Natural killer cell (primary cell): ENCODE measurements around the gene TMEM125. TPM values are rescaled to one million over a fixed set of nuclear protein-coding genes. Genes with fewer than 3 reads are reported as not detected.

Experiments
- ATAC-seq, 3 donors: fragments of 150-1000 bp in 2 of 3; fragments of 200-7000 bp in 1 of 3; cut with Tn5 transposase; 1 replicate in 1 of 3; 2 replicates in 2 of 3; pipeline ENCODE4 v1.10.0; 2021; ENCODE audit warnings: mild to moderate bottlenecking in 2 of 3, moderate library complexity in 2 of 3
- DNase-seq, 2 donors: peaks; one replicate each; pipeline versions ENCODE4 v3.0.0 to v3.0.0-alpha.2; 2013 to 2021; ENCODE audit warnings: mixed read lengths in 1 of 2
- H3K27ac ChIP-seq: one replicate; pipeline ENCODE4 v1.5.1; 2013; ENCODE audit warnings: mild to moderate bottlenecking, low read length
- H3K27me3 ChIP-seq: one replicate; pipeline ENCODE4 v1.6.1; 2013; ENCODE audit warnings: low read length; ENCODE audit not compliant: control insufficient read depth, insufficient read depth
- H3K36me3 ChIP-seq: one replicate; pipeline ENCODE4 v1.6.1; 2013; ENCODE audit warnings: low read length; ENCODE audit not compliant: control insufficient read depth, insufficient read depth
- H3K4me1 ChIP-seq: one replicate; pipeline ENCODE4 v1.6.1; 2013; ENCODE audit warnings: low read length; ENCODE audit not compliant: control insufficient read depth, insufficient read depth
- H3K4me3 ChIP-seq: one replicate; pipeline ENCODE4 v1.5.1; 2013; ENCODE audit warnings: low read length
- H3K9me3 ChIP-seq: one replicate; pipeline ENCODE4 v1.6.1; 2013; ENCODE audit warnings: low read length; ENCODE audit not compliant: control insufficient read depth, insufficient read depth
- H3K27ac Mint-ChIP-seq, 2 donors: one replicate each; pipeline ENCODE4 v1.8.0; 2022; ENCODE audit warnings: mild to moderate bottlenecking in 2 of 2, mixed read lengths in 2 of 2, moderate library complexity in 1 of 2
- H3K27me3 Mint-ChIP-seq, 2 donors: one replicate each; pipeline ENCODE4 v1.8.0; 2022; ENCODE audit warnings: low read depth in 2 of 2, mixed read lengths in 2 of 2
- H3K36me3 Mint-ChIP-seq: one replicate; pipeline ENCODE4 v1.8.0; 2022; ENCODE audit warnings: mixed read lengths
- H3K4me1 Mint-ChIP-seq, 2 donors: one replicate each; pipeline ENCODE4 v1.8.0; 2022; ENCODE audit warnings: mixed read lengths in 2 of 2
- H3K4me3 Mint-ChIP-seq: one replicate; pipeline ENCODE4 v1.8.0; 2022; ENCODE audit warnings: mild to moderate bottlenecking, moderate library complexity, mixed read lengths
- H3K9me3 Mint-ChIP-seq, 2 donors: one replicate each; pipeline ENCODE4 v1.8.0; 2022; ENCODE audit warnings: mixed read lengths in 2 of 2
- CTCF ChIP-seq: fragments of 200-600 bp; IDR thresholded peaks from one replicate; pipeline ENCODE4 v1.8.0; 2022; ENCODE audit warnings: antibody characterized with exemption
- WGBS: methylation state at CpG from one replicate; pipeline ENCODE4 v1.1.7; 2013; ENCODE audit warnings: missing lambda C conversion rate; ENCODE audit not compliant: insufficient coverage; 5-methylcytosine and 5-hydroxymethylcytosine counted together
- intact Hi-C: fragments of 100-400 bp; cut with micrococcal nuclease; formaldehyde crosslinking; loops from one replicate; pipeline ENCODE4 v1.14.2; 2022
- total RNA-seq, 4 donors: library from RNA; stranded (reverse); fragments of 120-200 nt in 1 of 4; gene quantifications; one replicate each; pipeline versions ENCODE4 v1.2.3 to v1.2.4, GENCODE V29; 2013 to 2022

The TMEM125 gene
- total RNA-seq, 3 donors from 2014 or later (not counting 1 experiment from before 2014, with no cell fraction given), result not detected

GRCh38 chr1:43305926-43306687 is 36.3 kb downstream of the TMEM125 start:
- Histone ChIP-seq H3K9me3 (no peaks in the 10 kb centered on the region), H3K4me1 (no peaks in the 10 kb centered on the region), H3K36me3 (peaks cover 2% of the 10 kb centered on the region), H3K27me3 (no peaks in the 10 kb centered on the region), H3K27ac (no peak overlapping the region), H3K4me3 (no peak overlapping the region)
- WGBS, result 76% methylated on average over 6 of the region's 6 CpGs
- H3K4me1 Mint-ChIP-seq, result peaks cover 2 to 9% of the 10 kb centered on the region in 2 donors
- DNase-seq (no peak), ATAC-seq (no peak)
- H3K27ac Mint-ChIP-seq, result no peak overlapping the region
- H3K36me3 Mint-ChIP-seq, result no peaks in the 10 kb centered on the region
- no peaks in the 10 kb centered on the region for H3K27me3 Mint-ChIP-seq
- no peaks in the 10 kb centered on the region for H3K9me3 Mint-ChIP-seq
- H3K4me3 Mint-ChIP-seq, result no peak overlapping the region
- intact Hi-C loops, result no loop called here
- TF ChIP-seq CTCF, result no peak

- H3K27ac ChIP-seq, result no peak overlapping the region
- WGBS, result 90% methylated on average over 17 of the region's 17 CpGs
- intact Hi-C loops, result no loop called here
- H3K4me1 ChIP-seq, result no peaks in the 10 kb centered on the region
- no peak overlapping the region for H3K4me3 ChIP-seq
- no peaks in the 10 kb centered on the region for H3K27me3 ChIP-seq
- peaks cover 0 to 7% of the 10 kb centered on the region in 2 donors for H3K4me1 Mint-ChIP-seq
- TF ChIP-seq CTCF, result no peak
- H3K36me3 ChIP-seq, result peaks cover 2% of the 10 kb centered on the region
- H3K9me3 Mint-ChIP-seq, result no peaks in the 10 kb centered on the region
- DNase-seq (no peak), ATAC-seq (no peak)
- H3K9me3 ChIP-seq, result no peaks in the 10 kb centered on the region
- H3K4me3 Mint-ChIP-seq, result no peak overlapping the region
- no peaks in the 10 kb centered on the region for H3K27me3 Mint-ChIP-seq
- no peaks in the 10 kb centered on the region for H3K36me3 Mint-ChIP-seq
- H3K27ac Mint-ChIP-seq, result no peak overlapping the region
Observed at GRCh38 chr1:43306688-43307457, 37.1 kb downstream of the TMEM125 start.

- Mint-ChIP-seq H3K4me1 (peaks cover 0 to 7% of the 10 kb centered on the region in 2 donors), H3K27me3 (no peaks in the 10 kb centered on the region), H3K36me3 (no peaks in the 10 kb centered on the region), H3K9me3 (no peaks in the 10 kb centered on the region), H3K4me3 (no peak overlapping the region), H3K27ac (no peak overlapping the region)
- Histone ChIP-seq H3K27me3 (no peaks in the 10 kb centered on the region), H3K36me3 (peaks cover 2% of the 10 kb centered on the region), H3K9me3 (no peaks in the 10 kb centered on the region), H3K4me3 (no peak overlapping the region), H3K27ac (no peak overlapping the region), H3K4me1 (no peaks in the 10 kb centered on the region)
- WGBS, result 93% methylated on average over 9 of the region's 9 CpGs
- ATAC-seq (no peak), DNase-seq (no peak)
- intact Hi-C loops, result no loop called here
- no peak for TF ChIP-seq CTCF
Observed at GRCh38 chr1:43307458-43308158, 37.8 kb downstream of the TMEM125 start.
